Measurements from ENCODE around the gene AUTS2. TPM values are rescaled to one million over a fixed set of nuclear protein-coding genes. Genes with fewer than 3 reads are reported as not detected.

AUTS2 gene
- total and polyA plus RNA-seq, 10 of the 15 experiments (the other 5 are each of a cell fraction or from before 2014, with no cell fraction given), result 6.4 to 55.6 (median 21.6) TPM

DNA sequence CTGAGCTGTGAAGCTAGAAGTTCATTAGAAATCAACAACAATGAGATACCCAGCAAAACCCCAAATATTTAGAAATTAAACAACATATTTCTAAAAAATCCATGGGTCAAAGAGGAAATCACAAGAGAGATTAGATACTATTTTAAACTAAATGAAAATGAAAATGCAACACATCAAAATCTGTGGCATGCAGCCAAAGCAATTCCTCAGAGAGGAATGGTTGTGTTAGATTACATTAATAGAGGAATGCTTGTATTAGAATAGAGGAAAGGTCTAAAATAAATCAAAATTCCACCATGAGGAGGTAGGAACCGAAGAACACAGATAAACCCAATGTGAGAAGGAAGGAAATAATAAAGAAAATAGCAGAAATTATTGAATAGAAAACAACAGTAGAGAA, 891.5 kb downstream of the AUTS2 start:
- CTCF ChIA-PET, result no interaction called here
- WGBS (ENCODE audit: insufficient coverage, insufficient replicate concordance, low lambda C conversion rate, missing lambda C conversion rate), result 0% methylated on average over 1 of the region's 1 CpG
- Histone ChIP-seq H2AFZ (ENCODE audit: control insufficient read depth, low read depth, low read length) (no peak overlapping the region), H3K4me1 (ENCODE audit: control insufficient read depth, insufficient read depth, low read length) (no peaks in the 10 kb centered on the region), H4K20me1 (ENCODE audit: control insufficient read depth, insufficient read depth) (no peaks in the 10 kb centered on the region), H3K4me2 (ENCODE audit: control insufficient read depth, insufficient read depth) (no peak overlapping the region), H3K4me3 (no peak overlapping the region), H3K9ac (ENCODE audit: control insufficient read depth, insufficient read depth, low read length) (no peak overlapping the region), H3K27me3 (replicated peaks in 1 of 2; ENCODE audit: control insufficient read depth in 2 of 2, insufficient read depth in 2 of 2, low read length in 1 of 2) (no peaks in the 10 kb centered on the region), H3K36me3 (ENCODE audit: control insufficient read depth in 2 of 2, insufficient read depth in 2 of 2, low read length in 1 of 2) (peaks cover 0 to 1% of the 10 kb centered on the region in 2 experiments; a peak in 1 of 4 replicates), H3K79me2 (ENCODE audit: control insufficient read depth, insufficient read depth, low read length) (no peaks in the 10 kb centered on the region), H3K27ac (ENCODE audit: control insufficient read depth, insufficient read depth) (no peak overlapping the region), H3K9me3 (replicated peaks; ENCODE audit: control insufficient read depth, insufficient read depth, low read length) (no peaks in the 10 kb centered on the region)
- FAIRE-seq (no peak), DNase-seq (ENCODE audit: low read depth, low spot score) (no peak), ATAC-seq (no peak)
- in situ Hi-C loops (cut with MboI), result no loop called here
- SMC1A ChIA-PET (ENCODE audit: uncharacterized antibody, unreplicated experiment), result no interaction called here
- POLR2A ChIA-PET, result no interaction called here
- BruUV-seq (replicated peaks), result no TSS peak
- intact Hi-C loops (cut with micrococcal nuclease; ENCODE audit: unreplicated experiment), result no loop called here
- RAD21 ChIA-PET (ENCODE audit: unreplicated experiment), result interaction anchor here (1.7 kb wide), 1 partner anchor 208 kb away, joined by 4 read pairs; no protein-coding TSS in a partner anchor
- TF ChIP-seq, protein P1, sequence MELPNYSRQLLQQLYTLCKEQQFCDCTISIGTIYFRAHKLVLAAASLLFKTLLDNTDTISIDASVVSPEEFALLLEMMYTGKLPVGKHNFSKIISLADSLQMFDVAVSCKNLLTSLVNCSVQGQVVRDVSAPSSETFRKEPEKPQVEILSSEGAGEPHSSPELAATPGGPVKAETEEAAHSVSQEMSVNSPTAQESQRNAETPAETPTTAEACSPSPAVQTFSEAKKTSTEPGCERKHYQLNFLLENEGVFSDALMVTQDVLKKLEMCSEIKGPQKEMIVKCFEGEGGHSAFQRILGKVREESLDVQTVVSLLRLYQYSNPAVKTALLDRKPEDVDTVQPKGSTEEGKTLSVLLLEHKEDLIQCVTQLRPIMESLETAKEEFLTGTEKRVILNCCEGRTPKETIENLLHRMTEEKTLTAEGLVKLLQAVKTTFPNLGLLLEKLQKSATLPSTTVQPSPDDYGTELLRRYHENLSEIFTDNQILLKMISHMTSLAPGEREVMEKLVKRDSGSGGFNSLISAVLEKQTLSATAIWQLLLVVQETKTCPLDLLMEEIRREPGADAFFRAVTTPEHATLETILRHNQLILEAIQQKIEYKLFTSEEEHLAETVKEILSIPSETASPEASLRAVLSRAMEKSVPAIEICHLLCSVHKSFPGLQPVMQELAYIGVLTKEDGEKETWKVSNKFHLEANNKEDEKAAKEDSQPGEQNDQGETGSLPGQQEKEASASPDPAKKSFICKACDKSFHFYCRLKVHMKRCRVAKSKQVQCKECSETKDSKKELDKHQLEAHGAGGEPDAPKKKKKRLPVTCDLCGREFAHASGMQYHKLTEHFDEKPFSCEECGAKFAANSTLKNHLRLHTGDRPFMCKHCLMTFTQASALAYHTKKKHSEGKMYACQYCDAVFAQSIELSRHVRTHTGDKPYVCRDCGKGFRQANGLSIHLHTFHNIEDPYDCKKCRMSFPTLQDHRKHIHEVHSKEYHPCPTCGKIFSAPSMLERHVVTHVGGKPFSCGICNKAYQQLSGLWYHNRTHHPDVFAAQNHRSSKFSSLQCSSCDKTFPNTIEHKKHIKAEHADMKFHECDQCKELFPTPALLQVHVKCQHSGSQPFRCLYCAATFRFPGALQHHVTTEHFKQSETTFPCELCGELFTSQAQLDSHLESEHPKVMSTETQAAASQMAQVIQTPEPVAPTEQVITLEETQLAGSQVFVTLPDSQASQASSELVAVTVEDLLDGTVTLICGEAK (IDR thresholded peaks at IDR 0.05; ENCODE audit: borderline replicate concordance), result no peak
- TF ChIP-seq, protein P2, sequence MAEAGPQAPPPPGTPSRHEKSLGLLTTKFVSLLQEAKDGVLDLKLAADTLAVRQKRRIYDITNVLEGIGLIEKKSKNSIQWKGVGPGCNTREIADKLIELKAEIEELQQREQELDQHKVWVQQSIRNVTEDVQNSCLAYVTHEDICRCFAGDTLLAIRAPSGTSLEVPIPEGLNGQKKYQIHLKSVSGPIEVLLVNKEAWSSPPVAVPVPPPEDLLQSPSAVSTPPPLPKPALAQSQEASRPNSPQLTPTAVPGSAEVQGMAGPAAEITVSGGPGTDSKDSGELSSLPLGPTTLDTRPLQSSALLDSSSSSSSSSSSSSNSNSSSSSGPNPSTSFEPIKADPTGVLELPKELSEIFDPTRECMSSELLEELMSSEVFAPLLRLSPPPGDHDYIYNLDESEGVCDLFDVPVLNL (IDR thresholded peaks at IDR 0.05; ENCODE audit: low read depth, low read length), result no peak
- no peak for TF ChIP-seq PAX5 (IDR thresholded peaks at IDR 0.05; ENCODE audit: borderline replicate concordance, low read depth, low read length)
- no peak for TF ChIP-seq SKIL (IDR thresholded peaks at IDR 0.05; ENCODE audit: low read depth, poor library complexity, severe bottlenecking)
- TF ChIP-seq EZH2 (IDR thresholded peaks at IDR 0.05; ENCODE audit: borderline replicate concordance, control insufficient read depth, low read depth, low read length), result no peak
- no peak for TF ChIP-seq BHLHE40 (IDR thresholded peaks at IDR 0.05; ENCODE audit: borderline replicate concordance in 1 of 2, low read depth in 2 of 2, low read length in 1 of 2)
- no peak for TF ChIP-seq TCF3 (IDR thresholded peaks at IDR 0.05; ENCODE audit: borderline replicate concordance, insufficient read depth, low read depth, low read length)
- TF ChIP-seq TARDBP (IDR thresholded peaks at IDR 0.05; ENCODE audit: borderline replicate concordance), result no peak
- no peak for TF ChIP-seq BACH1 (IDR thresholded peaks at IDR 0.05; ENCODE audit: borderline replicate concordance)
- TF ChIP-seq GATAD2B (conservative IDR thresholded peaks at IDR 0.05; ENCODE audit: low read depth), result no peak
- TF ChIP-seq IRF4 (IDR thresholded peaks at IDR 0.05; ENCODE audit: low read depth, low read length), result no peak
- TF ChIP-seq NFYB (IDR thresholded peaks at IDR 0.05; ENCODE audit: insufficient read depth, low read depth, low read length), result no peak
- no peak for TF ChIP-seq NKRF (conservative IDR thresholded peaks at IDR 0.05)

Data from GM12878 (cell line).